DMS153 (cell line): ENCODE results near the gene TMEM132C.

Source experiments
- DNase-seq: peaks from one replicate; lab custom pipeline; 2025; lab: John Stamatoyannopoulos, UW

The TMEM132C gene

GRCh38 chr12:128339126-128339520, 72.2 kb downstream of the TMEM132C start:
- DNase-seq, result no peak

- DNase-seq, result no peak
Observed at GRCh38 chr12:128339631-128340030, 72.7 kb downstream of the TMEM132C start.

- no peak for DNase-seq
Observed at GRCh38 chr12:128353301-128353700, 86.3 kb downstream of the TMEM132C start.

- no peak for DNase-seq
Observed at GRCh38 chr12:128356547-128356946, 89.6 kb downstream of the TMEM132C start.

GRCh38 chr12:128361400-128361995, 94.5 kb downstream of the TMEM132C start:
- no peak for DNase-seq

- DNase-seq, result no peak
Observed at GRCh38 chr12:128365032-128365431, 98.1 kb downstream of the TMEM132C start.

- no peak for DNase-seq
Observed at GRCh38 chr12:128365651-128366231, 98.8 kb downstream of the TMEM132C start.

- DNase-seq, result no peak
Observed at GRCh38 chr12:128367961-128368360, 101.0 kb downstream of the TMEM132C start.

GRCh38 chr12:128381541-128381940, 114.6 kb downstream of the TMEM132C start:
- DNase-seq, result no peak

- no peak for DNase-seq
Observed at GRCh38 chr12:128381946-128382345, 115.0 kb downstream of the TMEM132C start.

GRCh38 chr12:128382946-128383345, 116.0 kb downstream of the TMEM132C start:
- no peak for DNase-seq

GRCh38 chr12:128383357-128383937, 116.5 kb downstream of the TMEM132C start:
- no peak for DNase-seq

- no peak for DNase-seq
Observed at GRCh38 chr12:128385736-128386135, 118.8 kb downstream of the TMEM132C start.

- DNase-seq, result peak; percentile 37
Observed at GRCh38 chr12:128387811-128388422, 120.9 kb downstream of the TMEM132C start.

GRCh38 chr12:128388461-128389000, 121.6 kb downstream of the TMEM132C start:
- peak; percentile 5 for DNase-seq

GRCh38 chr12:128393346-128393745, 126.4 kb downstream of the TMEM132C start:
- no peak for DNase-seq

GRCh38 chr12:128394137-128394536, 127.2 kb downstream of the TMEM132C start:
- no peak for DNase-seq

- no peak for DNase-seq
Observed at GRCh38 chr12:128399253-128399652, 132.3 kb downstream of the TMEM132C start.

- no peak for DNase-seq
Observed at GRCh38 chr12:128402486-128403243, 135.7 kb downstream of the TMEM132C start.

- no peak for DNase-seq
Observed at GRCh38 chr12:128408669-128409068, 141.7 kb downstream of the TMEM132C start.

- DNase-seq, result no peak
Observed at GRCh38 chr12:128415036-128415560, 148.1 kb downstream of the TMEM132C start.

GRCh38 chr12:128418944-128419343, 152.0 kb downstream of the TMEM132C start:
- no peak for DNase-seq
